Measurements from ENCODE around the gene MRPL54.
"Not testable (repeated sequence)": the region's sequence is repeated elsewhere in the genome, so short reads cannot be mapped to it uniquely, and the experiment has no call there.

MRPL54 gene

DNA sequence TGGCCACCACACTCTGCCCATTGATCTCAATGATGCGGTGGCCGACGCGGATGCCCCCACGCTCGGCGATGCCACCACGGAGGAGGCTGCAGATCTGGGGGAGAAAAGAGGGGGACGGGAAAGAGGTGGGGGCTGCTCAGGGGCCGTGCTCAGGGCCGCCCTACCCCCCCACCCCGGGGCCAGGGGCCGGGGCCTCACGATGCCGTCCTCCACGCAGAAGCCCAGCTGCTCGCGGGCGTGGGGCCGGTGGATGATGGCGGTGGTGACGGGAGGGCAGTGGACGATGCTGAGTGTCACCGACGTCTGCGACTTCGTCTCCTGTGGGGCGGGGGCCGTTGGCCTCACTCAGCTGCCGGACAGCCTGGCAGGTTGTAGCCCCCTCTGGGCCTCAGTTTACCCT, 11.2 kb upstream of the MRPL54 start (continued):
- no peak for TF ChIP-seq ZNF565 (CRISPR knock-in tag; conservative IDR thresholded peaks at IDR 0.05; ENCODE audit: low read depth)
- TF ChIP-seq, protein P1, sequence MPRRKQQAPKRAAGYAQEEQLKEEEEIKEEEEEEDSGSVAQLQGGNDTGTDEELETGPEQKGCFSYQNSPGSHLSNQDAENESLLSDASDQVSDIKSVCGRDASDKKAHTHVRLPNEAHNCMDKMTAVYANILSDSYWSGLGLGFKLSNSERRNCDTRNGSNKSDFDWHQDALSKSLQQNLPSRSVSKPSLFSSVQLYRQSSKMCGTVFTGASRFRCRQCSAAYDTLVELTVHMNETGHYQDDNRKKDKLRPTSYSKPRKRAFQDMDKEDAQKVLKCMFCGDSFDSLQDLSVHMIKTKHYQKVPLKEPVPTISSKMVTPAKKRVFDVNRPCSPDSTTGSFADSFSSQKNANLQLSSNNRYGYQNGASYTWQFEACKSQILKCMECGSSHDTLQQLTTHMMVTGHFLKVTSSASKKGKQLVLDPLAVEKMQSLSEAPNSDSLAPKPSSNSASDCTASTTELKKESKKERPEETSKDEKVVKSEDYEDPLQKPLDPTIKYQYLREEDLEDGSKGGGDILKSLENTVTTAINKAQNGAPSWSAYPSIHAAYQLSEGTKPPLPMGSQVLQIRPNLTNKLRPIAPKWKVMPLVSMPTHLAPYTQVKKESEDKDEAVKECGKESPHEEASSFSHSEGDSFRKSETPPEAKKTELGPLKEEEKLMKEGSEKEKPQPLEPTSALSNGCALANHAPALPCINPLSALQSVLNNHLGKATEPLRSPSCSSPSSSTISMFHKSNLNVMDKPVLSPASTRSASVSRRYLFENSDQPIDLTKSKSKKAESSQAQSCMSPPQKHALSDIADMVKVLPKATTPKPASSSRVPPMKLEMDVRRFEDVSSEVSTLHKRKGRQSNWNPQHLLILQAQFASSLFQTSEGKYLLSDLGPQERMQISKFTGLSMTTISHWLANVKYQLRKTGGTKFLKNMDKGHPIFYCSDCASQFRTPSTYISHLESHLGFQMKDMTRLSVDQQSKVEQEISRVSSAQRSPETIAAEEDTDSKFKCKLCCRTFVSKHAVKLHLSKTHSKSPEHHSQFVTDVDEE (CRISPR knock-in tag; IDR thresholded peaks at IDR 0.05), result no peak
- no peak for TF ChIP-seq ISL1 (CRISPR knock-in tag; IDR thresholded peaks at IDR 0.05)

DNA sequence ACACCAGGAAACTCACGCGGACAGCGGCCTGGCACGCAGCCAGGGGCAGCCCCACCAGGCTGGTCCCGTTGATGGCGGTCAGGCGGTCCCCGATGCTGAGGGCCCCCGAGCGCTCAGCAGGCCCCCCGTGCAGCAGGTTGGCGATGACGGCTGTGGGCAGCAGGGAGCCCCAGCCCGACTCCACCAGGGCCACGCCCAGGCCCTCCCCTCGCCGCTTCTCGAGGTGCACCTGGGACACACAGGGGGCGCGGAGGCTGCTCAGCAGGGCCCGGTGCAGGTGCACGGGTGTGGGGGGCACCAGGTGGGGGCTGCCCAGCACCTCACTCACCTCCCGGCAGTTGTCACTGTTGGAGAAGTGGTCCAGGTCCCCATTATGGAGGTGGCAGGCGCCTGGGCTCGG, 10.0 kb upstream of the MRPL54 start:
- TF ChIP-seq OSR1 (CRISPR knock-in tag; IDR thresholded peaks at IDR 0.05) (no peak), ESRRG (CRISPR knock-in tag; IDR thresholded peaks at IDR 0.05) (no peak), ZC3H10 (CRISPR knock-in tag; IDR thresholded peaks at IDR 0.05) (no peak), TCF4 (CRISPR knock-in tag; IDR thresholded peaks at IDR 0.05; ENCODE audit: borderline replicate concordance) (no peak), RARB (CRISPR knock-in tag; IDR thresholded peaks at IDR 0.05) (no peak)
- TF ChIP-seq, protein P2, sequence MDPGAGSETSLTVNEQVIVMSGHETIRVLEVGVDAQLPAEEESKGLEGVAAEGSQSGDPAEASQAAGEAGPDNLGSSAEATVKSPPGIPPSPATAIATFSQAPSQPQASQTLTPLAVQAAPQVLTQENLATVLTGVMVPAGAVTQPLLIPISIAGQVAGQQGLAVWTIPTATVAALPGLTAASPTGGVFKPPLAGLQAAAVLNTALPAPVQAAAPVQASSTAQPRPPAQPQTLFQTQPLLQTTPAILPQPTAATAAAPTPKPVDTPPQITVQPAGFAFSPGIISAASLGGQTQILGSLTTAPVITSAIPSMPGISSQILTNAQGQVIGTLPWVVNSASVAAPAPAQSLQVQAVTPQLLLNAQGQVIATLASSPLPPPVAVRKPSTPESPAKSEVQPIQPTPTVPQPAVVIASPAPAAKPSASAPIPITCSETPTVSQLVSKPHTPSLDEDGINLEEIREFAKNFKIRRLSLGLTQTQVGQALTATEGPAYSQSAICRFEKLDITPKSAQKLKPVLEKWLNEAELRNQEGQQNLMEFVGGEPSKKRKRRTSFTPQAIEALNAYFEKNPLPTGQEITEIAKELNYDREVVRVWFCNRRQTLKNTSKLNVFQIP (CRISPR knock-in tag; IDR thresholded peaks at IDR 0.05; ENCODE audit: borderline replicate concordance, low read depth), result no peak
- TF ChIP-seq, protein P3, sequence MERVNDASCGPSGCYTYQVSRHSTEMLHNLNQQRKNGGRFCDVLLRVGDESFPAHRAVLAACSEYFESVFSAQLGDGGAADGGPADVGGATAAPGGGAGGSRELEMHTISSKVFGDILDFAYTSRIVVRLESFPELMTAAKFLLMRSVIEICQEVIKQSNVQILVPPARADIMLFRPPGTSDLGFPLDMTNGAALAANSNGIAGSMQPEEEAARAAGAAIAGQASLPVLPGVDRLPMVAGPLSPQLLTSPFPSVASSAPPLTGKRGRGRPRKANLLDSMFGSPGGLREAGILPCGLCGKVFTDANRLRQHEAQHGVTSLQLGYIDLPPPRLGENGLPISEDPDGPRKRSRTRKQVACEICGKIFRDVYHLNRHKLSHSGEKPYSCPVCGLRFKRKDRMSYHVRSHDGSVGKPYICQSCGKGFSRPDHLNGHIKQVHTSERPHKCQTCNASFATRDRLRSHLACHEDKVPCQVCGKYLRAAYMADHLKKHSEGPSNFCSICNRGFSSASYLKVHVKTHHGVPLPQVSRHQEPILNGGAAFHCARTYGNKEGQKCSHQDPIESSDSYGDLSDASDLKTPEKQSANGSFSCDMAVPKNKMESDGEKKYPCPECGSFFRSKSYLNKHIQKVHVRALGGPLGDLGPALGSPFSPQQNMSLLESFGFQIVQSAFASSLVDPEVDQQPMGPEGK (CRISPR knock-in tag; IDR thresholded peaks at IDR 0.05; ENCODE audit: borderline replicate concordance), result no peak
- TF ChIP-seq, protein P4, sequence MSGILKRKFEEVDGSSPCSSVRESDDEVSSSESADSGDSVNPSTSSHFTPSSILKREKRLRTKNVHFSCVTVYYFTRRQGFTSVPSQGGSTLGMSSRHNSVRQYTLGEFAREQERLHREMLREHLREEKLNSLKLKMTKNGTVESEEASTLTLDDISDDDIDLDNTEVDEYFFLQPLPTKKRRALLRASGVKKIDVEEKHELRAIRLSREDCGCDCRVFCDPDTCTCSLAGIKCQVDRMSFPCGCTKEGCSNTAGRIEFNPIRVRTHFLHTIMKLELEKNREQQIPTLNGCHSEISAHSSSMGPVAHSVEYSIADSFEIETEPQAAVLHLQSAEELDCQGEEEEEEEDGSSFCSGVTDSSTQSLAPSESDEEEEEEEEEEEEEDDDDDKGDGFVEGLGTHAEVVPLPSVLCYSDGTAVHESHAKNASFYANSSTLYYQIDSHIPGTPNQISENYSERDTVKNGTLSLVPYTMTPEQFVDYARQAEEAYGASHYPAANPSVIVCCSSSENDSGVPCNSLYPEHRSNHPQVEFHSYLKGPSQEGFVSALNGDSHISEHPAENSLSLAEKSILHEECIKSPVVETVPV (CRISPR knock-in tag; IDR thresholded peaks at IDR 0.05), result no peak
- no peak for ATAC-seq

DNA sequence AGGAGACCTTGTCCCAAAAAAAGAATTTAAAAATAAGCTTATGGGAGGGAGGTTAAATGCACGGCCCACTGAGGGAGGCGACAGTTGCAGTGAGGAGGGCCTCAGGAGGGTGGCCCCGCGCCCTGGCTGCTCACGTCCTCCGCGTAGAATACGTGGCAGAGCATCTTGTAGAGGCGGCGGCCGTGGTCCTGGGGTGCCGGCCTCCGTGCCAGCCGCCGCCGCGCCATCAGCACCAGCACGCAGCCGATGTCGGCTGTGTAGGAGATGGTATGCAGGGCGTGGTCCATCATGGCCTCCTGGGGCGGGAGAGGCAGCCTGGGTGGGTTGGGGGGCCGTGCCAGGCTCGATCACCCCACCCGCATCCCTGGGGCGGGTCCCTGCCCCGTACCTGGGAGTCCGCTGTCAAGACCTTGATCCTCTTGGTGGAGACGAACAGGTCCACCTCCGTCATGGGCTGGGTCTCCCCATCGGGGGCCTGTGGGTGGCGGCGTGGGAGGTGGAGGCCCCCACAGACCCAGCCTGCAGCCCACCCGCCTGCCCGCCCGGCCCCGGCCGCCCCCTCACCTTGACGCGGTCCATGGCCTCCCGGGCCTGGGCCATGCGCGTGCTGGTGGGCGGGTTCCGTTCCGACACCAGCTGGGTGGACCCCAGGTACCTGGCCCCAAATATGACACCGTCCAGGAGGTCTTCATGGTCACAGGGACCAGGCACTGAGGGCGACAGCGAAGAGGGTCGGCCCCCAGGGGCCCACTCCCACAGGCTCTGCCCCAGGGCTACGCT, 8.7 kb upstream of the MRPL54 start:
- no peak for ATAC-seq
- TF ChIP-seq ZFP3 (CRISPR knock-in tag; IDR thresholded peaks at IDR 0.05), result no peak
- TF ChIP-seq ISL1 (CRISPR knock-in tag; IDR thresholded peaks at IDR 0.05), result no peak
- TF ChIP-seq TOX (CRISPR knock-in tag; IDR thresholded peaks at IDR 0.05; ENCODE audit: borderline replicate concordance), result no peak
- TF ChIP-seq, protein P4 (CRISPR knock-in tag; IDR thresholded peaks at IDR 0.05), result no peak
- TF ChIP-seq ZNF70 (CRISPR knock-in tag; IDR thresholded peaks at IDR 0.05), result no peak
- no peak for TF ChIP-seq CSDC2 (CRISPR knock-in tag; IDR thresholded peaks at IDR 0.05)
- no peak for TF ChIP-seq GLIS3 (CRISPR knock-in tag; IDR thresholded peaks at IDR 0.05)
- no peak for TF ChIP-seq ZNF565 (CRISPR knock-in tag; conservative IDR thresholded peaks at IDR 0.05; ENCODE audit: low read depth)
- no peak for TF ChIP-seq ARNTL (CRISPR knock-in tag; IDR thresholded peaks at IDR 0.05; ENCODE audit: borderline replicate concordance, low read depth)
- TF ChIP-seq, protein P1 (CRISPR knock-in tag; IDR thresholded peaks at IDR 0.05), result no peak
- TF ChIP-seq, protein P5, sequence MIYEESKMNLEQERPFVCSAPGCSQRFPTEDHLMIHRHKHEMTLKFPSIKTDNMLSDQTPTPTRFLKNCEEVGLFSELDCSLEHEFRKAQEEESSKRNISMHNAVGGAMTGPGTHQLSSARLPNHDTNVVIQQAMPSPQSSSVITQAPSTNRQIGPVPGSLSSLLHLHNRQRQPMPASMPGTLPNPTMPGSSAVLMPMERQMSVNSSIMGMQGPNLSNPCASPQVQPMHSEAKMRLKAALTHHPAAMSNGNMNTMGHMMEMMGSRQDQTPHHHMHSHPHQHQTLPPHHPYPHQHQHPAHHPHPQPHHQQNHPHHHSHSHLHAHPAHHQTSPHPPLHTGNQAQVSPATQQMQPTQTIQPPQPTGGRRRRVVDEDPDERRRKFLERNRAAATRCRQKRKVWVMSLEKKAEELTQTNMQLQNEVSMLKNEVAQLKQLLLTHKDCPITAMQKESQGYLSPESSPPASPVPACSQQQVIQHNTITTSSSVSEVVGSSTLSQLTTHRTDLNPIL (CRISPR knock-in tag; IDR thresholded peaks at IDR 0.05; ENCODE audit: low read depth), result no peak
- no peak for TF ChIP-seq PPARA (CRISPR knock-in tag; IDR thresholded peaks at IDR 0.05; ENCODE audit: borderline replicate concordance)
- no peak for TF ChIP-seq OSR1 (CRISPR knock-in tag; IDR thresholded peaks at IDR 0.05)
- TF ChIP-seq TCF4 (CRISPR knock-in tag; IDR thresholded peaks at IDR 0.05; ENCODE audit: borderline replicate concordance), result no peak
- TF ChIP-seq RARB (CRISPR knock-in tag; IDR thresholded peaks at IDR 0.05), result no peak

DNA sequence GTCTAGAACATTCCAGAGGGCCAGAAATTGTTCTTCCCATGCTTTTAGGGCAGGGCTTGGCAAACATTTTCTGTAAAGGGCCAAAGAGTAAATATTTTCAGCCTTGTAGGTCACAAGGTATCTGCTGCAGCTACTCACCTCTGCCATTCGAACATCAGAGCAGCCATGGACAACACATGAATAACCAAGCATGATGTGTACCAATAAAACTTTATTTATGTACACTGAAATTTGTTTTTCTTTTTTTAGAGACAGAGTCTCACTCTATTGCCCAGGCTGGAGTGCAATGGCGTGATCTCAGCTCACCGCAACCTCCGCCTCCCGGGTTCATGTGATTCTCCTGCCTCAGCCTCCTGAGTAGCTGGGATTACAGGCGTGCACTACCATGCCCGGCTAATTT, 4.8 kb upstream of the MRPL54 start:
- not testable (repeated sequence) for ATAC-seq

DNA sequence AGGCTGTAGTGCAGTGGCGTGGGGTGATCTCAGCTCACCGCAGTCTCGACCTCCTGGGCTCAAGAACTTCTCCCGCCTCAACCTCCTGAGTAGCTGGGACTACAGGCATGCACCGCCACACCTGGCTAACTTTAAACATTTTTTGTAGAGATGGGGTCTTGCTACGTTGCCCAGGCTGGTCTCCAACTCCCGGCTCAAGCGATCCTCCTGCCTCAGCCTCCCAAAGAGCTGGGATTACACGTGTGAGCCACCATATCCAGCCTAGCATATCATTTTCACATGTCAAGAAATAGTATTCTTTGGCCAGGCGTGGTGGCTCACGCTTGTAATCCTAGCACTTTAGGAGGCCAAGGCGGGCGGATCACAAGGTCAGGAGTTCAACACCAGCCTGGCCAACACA, 4.2 kb upstream of the MRPL54 start:
- not testable (repeated sequence) for ATAC-seq
